GM19455 (cell line): Measurements from ENCODE around the gene ECT2.
"Not testable (repeated sequence)": the region's sequence is repeated elsewhere in the genome, so short reads cannot be mapped to it uniquely, and the experiment has no call there.

ENCODE experiments used
- ATAC-seq: cut with Tn5 transposase; IDR thresholded peaks from one replicate; pipeline ENCODE4 v1.9.1; 2021; ENCODE audit not compliant: unreplicated experiment

Gene ECT2

GRCh38 chr3:172750368-172751174 lies at the start of gene ECT2:
Gene ECT2 (plus strand): TSS chr3:172750726. CDS start chr3:172754531, 3,805 bp downstream.
- ATAC-seq: peak; percentile 99

DNA sequence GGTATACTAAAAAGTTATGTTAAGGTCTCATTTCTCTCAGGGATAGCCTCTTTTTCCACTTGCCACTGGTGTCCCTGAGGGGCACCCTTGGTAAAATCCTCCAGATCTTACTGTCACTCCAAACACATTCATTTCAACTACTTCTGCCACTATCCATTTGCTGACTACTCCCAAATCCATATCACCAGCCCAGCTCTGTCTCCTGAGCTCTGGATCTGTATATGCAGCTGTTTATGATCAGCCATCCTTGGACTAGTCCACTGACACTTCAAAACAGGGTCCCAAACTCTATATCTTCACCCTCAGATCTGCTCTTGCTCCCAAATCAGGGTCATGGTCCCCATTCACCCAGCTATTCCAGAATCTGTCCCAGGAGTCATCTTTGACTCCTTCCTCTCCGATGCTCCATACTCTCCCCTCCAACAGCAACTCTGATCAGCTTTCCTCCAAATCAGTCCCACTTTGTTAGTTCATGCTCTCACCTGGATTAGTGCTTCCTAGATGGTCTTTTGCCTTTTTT lies 49.5 kb upstream of the ECT2 start:
- ATAC-seq: no peak

DNA sequence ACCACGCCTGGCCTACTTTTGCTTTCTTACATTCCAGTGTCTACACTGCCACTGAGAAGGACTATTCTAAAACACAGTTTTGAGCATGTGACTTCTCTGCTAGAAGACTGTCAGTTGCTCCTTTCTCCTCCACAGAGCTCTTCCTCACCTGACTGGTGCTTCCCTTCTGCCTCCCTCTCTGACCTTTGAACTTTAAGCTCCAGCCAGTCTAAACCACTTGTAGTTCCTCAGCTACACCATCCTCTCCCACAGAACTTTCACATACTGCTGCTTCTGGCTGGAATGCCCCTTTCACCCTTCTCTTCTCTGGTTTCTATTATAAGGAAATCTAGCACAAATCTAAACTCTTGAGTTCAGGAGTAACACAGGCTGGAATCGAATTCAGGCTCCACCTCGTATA lies 48.8 kb upstream of the ECT2 start:
- ATAC-seq: no peak

GRCh38 chr3:172702256-172702655 lies 48.3 kb upstream of the ECT2 start:
- no peak for ATAC-seq

GRCh38 chr3:172702731-172703130 lies 47.8 kb upstream of the ECT2 start:
- ATAC-seq: not testable (repeated sequence)

GRCh38 chr3:172704001-172704400 lies 46.5 kb upstream of the ECT2 start:
- ATAC-seq: no peak

DNA sequence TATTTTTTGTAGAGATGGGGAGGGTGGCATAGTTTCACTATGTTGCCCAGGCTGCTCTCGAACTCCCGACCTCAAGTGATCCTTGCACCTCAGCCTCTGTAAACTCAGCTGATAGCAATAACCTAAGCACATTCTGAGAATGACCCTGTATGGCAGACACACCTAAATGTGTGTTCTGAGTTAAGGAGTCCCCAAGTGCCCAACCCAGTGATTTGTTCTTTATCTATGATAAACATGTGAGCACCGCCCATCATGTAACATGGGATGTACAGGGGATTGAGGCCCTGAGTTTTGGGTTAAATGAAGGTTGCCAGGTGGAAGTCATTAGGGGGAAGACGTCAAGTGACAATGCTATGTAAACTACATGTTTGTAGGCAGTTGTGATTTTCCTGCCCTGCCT lies 45.4 kb upstream of the ECT2 start:
- no peak for ATAC-seq

DNA sequence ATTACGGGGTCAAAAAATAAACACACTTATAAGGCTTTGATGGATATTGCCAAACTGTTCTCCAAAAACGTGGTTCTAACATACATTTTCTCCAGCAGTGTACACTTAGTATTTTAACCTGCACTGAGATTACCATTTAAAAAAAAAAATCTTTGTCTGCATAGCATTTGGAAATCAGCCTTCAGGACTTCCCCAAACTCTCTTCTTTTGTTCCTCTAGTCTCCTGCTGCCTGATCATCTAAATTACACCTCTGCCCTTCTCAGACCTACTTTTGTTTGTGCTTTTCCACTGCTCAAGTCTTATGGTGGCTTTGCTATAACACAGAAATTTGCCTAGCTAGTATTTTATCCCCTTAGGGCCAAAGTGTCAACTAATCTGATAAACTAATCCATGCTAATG lies 43.5 kb upstream of the ECT2 start:
- ATAC-seq: no peak

GRCh38 chr3:172707967-172708366 lies 42.6 kb upstream of the ECT2 start:
- no peak for ATAC-seq

DNA sequence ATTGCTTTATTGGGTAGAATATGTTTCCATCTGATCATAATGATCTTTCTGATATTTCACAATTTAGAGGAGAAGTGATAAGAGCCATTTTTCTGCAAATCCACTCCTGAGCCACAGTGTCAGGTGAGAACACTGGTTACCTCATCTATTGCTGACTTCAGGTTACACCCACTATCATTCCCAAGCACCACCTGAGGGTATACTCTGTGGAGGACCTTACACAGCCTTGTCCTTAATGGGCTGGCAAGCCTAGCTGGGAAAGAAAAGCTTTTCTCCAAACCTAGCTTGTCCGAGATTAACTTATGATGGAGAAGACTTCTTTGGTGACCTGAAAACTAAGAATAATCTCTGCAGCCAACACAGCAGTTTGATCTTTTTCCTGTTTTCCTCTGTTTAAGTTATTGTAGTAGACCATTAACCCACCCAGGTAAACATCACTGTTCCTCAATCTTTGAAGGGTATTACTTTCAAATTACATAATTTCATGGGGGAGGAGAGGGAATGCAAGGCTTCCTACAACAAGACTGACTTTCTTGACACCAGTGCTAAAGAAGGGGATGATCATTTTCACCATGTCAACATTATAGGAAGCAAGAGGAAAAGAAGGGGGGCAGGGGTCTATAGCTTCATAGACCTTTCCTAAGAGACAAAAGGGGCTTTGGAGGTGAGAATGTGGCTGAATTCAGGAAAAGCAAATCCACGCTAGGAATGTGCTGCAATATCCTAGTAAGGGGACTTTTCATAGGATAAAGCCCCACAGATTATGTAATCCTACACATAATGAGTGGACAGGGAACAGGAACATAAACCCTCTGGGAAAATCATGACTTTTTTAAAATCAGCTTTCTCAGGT lies 41.4 kb upstream of the ECT2 start:
- no peak for ATAC-seq

- peak; percentile 11 for ATAC-seq
These were observed 40.5 kb upstream of the ECT2 start for GRCh38 chr3:172709774-172710663.

- peak; percentile 100 for ATAC-seq
These were observed 39.7 kb upstream of the ECT2 start, which contains the start of gene NCEH1 for GRCh38 chr3:172710664-172711453. Gene NCEH1 (minus strand): TSS chr3:172711067. CDS start chr3:172710984, 83 bp downstream.

GRCh38 chr3:172711454-172711795 lies 39.1 kb upstream of the ECT2 start:
- peak; percentile 20 for ATAC-seq

GRCh38 chr3:172713316-172713715 lies 37.2 kb upstream of the ECT2 start:
- no peak for ATAC-seq

- ATAC-seq: no peak
These were observed 34.0 kb upstream of the ECT2 start for GRCh38 chr3:172716476-172716875.

- ATAC-seq: no peak
These were observed 32.9 kb upstream of the ECT2 start for GRCh38 chr3:172717493-172718088.

DNA sequence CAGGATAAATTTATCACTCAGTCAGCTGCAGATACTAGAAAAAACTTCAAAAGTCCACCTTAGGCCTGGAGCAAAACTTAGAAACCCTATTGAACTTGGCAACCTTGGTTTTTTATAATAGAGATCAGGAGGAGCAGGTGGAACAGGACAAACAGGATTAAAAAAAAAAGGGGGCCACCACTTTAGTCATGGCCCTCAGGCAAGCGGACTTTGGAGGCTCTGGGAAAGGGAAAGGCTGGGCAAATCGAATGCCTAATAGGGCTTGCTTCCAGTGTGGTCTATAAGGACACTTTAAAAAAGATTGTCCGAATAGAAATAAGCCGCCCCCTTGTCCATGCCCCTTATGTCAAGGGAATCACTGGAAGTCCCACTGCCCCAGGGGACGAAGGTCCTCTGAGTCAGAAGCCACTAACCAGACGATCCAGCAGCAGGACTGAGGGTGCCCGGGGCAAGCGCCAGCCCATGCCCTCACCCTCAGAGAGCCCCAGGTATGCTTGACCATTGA lies 27.9 kb upstream of the ECT2 start:
- not testable (repeated sequence) for ATAC-seq

DNA sequence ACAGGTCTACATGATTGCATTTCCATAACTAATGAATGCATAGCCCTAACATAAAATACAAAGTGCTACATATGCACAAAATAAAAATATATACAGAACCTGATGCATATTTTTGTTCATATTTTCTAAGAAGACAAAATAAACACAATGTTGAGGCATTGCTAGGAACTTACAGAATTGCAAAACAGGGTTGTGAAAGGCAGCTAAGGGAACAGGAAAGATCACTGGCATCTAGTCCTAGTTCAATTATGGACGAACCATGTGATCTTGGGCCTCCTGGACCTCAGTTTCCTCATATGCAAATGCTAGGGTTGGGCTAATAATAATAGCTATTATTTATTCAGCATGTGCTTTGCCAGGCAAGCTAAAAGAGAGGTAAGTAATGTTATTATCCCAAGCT lies 24.1 kb upstream of the ECT2 start:
- ATAC-seq: no peak

DNA sequence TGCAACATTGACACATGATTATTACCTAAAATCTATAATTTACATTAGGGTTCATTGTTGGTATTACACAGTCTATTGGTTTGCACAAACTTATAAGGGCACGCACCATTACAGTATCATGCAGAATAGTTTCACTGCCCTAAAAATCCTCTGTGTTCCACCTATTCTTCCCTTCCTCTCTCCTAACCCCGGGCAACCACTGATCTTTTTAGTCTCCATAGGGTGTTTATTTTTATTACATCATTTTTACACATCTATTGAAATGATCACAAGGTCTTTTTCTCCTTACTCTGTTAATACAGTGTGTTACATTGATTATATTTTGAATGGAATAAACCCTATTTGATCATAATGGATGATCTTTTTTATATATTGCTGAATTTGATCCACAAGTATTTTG lies 15.5 kb upstream of the ECT2 start:
- ATAC-seq: no peak
